HG02885 (cell line): Measurements from ENCODE around the gene PON3.

Experiments
- ATAC-seq: cut with Tn5 transposase; IDR thresholded peaks from one replicate; pipeline ENCODE4 v1.9.1; 2021; ENCODE audit warnings: mild to moderate bottlenecking; ENCODE audit not compliant: unreplicated experiment, poor library complexity

Gene PON3

DNA sequence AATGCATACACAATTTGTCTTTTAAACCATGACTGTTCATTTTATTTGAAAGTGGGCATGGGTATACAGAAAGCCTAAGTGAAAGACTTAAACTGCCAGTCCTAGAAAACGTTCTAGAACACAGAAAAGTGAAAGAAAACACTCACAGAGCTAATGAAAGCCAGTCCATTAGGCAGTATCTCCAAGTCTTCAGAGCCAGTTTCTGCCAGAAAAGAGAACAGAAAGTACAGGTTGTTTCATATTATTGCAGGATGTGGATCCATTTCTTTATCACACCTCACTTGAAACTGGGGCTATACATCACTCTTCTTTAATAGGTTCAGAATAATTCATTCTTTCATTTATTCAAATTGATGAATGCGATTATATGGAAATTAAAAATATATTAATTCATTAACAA lies 79.6 kb downstream of the PON3 start:
- peak; percentile 86 for ATAC-seq

- ATAC-seq, result no peak
Observed at GRCh38 chr7:95312561-95312960, 83.6 kb downstream of the PON3 start.

DNA sequence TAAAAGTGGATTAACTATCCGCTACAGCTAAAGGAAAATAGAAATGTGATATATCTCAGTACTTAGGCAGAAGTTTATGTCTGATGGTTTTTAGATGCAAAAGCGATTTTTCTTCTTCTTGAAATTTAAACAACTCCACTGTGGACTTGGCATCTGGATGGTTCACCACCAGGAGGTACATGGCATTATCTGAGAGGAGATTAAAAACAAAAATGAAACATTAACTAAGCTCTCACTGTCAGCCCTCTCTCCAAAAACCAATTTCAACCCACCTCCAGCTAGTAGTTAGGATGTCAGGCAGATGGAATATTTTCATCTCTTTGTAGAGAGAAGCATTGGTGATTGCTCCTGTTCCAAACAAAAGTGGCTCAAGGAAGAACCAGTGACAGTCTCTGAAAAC lies 84.8 kb downstream of the PON3 start:
- no peak for ATAC-seq

GRCh38 chr7:95309951-95310350 lies 86.2 kb downstream of the PON3 start:
- ATAC-seq, result no peak
